GM18907 (cell line): ENCODE measurements around the gene NGRN.

Source experiments
- ATAC-seq: cut with Tn5 transposase; IDR thresholded peaks from one replicate; pipeline ENCODE4 v1.9.1; 2021; ENCODE audit warnings: mild to moderate bottlenecking, moderate library complexity; ENCODE audit not compliant: unreplicated experiment

Gene NGRN

GRCh38 chr15:90265271-90266060 is at the start of gene NGRN:
NGRN (plus strand) TSS chr15:90265672; CDS start chr15:90265713, 41 bp downstream.
- ATAC-seq: peak; percentile 93

GRCh38 chr15:90217671-90218394 is 47.6 kb upstream of the NGRN start:
- ATAC-seq: no peak

GRCh38 chr15:90219421-90220141 is 45.9 kb upstream of the NGRN start:
- ATAC-seq: no peak

GRCh38 chr15:90221246-90221900 is 44.1 kb upstream of the NGRN start:
- no peak for ATAC-seq

DNA sequence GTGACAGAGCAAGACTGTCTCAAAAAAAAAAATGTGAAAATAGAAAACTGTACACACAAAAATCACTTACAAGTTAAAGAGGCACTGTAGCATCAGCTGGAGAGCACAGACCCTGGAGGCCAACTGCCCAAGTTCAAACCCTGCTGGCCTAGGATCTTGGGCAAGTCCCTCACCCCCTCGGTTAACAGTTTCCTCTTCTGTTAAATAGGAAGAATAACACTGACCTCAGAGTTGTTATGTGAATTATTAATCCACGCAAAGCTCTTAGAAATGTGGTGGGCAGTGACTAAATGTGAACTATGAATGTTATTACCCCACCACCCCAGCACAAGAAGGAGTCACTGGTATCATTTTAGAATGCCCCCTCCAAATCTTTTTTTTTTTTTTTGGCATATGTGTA is 42.9 kb upstream of the NGRN start:
- ATAC-seq: no peak

DNA sequence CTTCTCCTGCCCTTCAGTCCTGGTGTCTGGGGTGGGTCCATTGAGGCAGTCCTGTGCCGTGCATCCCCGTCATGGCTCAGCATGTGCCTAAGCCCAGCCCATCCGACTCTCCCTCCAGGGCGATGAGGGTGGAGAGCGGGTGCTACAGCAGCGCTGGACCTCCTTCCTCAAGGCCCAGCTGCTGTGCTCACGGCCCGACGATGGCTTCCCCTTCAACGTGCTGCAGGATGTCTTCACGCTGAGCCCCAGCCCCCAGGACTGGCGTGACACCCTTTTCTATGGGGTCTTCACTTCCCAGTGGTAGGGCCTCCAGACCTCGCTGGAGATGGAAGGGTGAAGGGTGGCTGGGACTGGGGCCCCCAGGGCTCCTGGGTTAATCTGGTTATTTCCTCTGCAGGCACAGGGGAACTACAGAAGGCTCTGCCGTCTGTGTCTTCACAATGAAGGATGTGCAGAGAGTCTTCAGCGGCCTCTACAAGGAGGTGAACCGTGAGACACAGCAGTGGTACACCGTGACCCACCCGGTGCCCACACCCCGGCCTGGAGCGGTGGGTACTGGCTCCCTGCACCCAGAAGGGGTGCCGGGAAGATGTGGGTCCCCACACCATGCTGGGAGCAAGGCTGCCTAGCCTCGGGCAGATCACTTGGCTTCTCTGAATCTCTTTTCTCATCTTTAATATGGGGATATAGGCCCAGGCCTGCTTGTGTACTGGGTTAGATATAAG is 41.9 kb upstream of the NGRN start:
- ATAC-seq: no peak

- no peak for ATAC-seq
These were observed 40.4 kb upstream of the NGRN start for GRCh38 chr15:90225047-90225446.

- ATAC-seq: no peak
These were observed 39.8 kb upstream of the NGRN start for GRCh38 chr15:90225504-90226234.

- ATAC-seq: no peak
These were observed 38.1 kb upstream of the NGRN start for GRCh38 chr15:90227336-90227735.

- ATAC-seq: no peak
These were observed 37.4 kb upstream of the NGRN start for GRCh38 chr15:90227816-90228772.

DNA sequence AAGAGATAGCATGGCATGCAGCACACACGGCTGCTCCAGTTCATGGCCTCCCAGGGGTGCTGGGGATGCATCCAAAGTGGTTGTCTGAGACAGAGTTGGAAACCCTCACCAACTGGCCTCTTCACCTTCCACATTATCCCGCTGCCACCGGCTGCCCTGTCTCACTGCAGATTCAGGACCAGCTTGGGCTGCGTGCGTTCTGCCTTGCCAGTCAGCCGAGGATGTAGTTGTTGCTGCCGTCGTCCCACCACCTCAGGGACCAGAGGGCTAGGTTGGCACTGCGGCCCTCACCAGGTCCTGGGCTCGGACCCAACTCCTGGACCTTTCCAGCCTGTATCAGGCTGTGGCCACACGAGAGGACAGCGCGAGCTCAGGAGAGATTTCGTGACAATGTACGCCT is 36.5 kb upstream of the NGRN start:
- ATAC-seq: no peak

GRCh38 chr15:90230071-90230494 is 35.4 kb upstream of the NGRN start:
- ATAC-seq: no peak

- ATAC-seq: no peak
These were observed 34.9 kb upstream of the NGRN start for GRCh38 chr15:90230610-90231009.

GRCh38 chr15:90231028-90232017 is 34.1 kb upstream of the NGRN start:
- no peak for ATAC-seq

DNA sequence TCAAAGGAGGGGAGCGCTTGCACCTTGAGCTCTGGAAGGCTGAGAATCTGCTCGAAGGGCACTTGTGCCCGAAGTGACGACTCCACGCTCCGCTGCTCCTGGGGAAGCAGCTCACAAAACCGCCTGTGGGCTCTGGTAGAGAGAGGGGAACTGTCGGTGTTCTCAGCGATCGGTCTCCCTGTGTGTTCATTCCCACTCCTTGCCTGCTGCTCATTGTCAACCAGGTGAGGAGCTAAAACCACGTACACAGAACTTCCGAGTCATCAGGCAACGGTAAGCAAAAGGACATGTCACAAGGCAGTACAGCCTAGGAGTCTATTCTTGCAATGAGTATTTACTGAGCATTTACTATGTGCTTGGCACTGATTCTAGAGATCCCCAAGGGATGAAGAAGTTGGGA is 33.3 kb upstream of the NGRN start:
- no peak for ATAC-seq

GRCh38 chr15:90232941-90233386 is 32.5 kb upstream of the NGRN start:
- no peak for ATAC-seq

DNA sequence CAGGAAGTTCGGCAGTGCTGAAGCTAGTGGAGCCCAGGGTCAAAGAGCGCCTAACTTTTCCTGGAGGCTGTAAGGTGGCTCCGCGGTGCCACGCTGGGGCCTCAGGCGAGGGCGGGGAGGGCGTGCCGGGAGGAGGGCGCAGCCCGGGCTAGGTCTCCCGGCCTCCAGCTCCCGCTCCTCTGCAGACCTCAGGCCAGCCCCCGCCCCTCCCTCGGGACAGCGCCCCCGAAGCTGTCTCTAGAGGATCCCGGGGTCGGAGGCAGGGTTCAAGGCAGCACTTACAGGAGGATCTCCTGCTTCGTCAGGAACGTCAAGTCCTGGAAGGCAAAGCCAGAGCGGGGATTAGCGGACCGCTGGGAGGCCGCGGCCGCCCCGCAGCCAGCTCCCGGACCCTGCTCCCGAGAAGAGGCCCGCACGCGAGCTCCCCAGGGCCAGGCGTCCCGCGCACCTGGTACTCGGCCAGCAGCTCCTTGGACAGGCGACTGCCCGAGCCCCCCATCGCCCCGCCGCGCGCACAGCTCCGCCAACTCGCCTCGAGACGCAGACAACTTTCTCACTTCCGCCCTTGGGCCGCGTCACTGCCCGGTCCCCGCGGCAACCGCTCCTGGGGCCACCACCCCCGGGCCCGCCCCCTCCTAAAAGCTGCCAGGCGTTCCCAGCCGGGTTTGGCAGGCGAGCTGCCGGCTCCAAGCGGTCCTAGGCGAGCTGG is 31.9 kb upstream of the NGRN start, which contains the start of gene CIB1:
Gene CIB1 (minus strand): TSS at position 555 of the 709 bp plus-strand sequence. CDS start 56 bp downstream, at position 499.
- ATAC-seq: peak; percentile 88
